Smooth muscle cell (in vitro differentiated cells): ENCODE results near the gene SYF2. TPM values are rescaled to one million over a fixed set of nuclear protein-coding genes. Genes with fewer than 3 reads are reported as not detected.

Source experiments
- DNase-seq: peaks from one replicate; lab custom pipeline; 2025; ENCODE audit not compliant: unreplicated experiment; lab: John Stamatoyannopoulos, UW
- H2AFZ ChIP-seq: fragments of 200-600 bp; sonication (generic); 2 replicates; pipeline ENCODE4 v1.6.0; 2016; ENCODE audit warnings: antibody characterized with exemption, low read depth, mild to moderate bottlenecking
- H3F3A ChIP-seq: fragments of 200-600 bp; sonication (generic); 2 replicates; pipeline ENCODE4 v1.6.0; 2017; ENCODE audit warnings: antibody characterized with exemption, low read depth
- H3K27ac ChIP-seq: fragments of 200-600 bp; sonication (generic); 2 replicates; pipeline ENCODE4 v1.5.1; 2016; ENCODE audit warnings: low read depth, mild to moderate bottlenecking
- H3K27me3 ChIP-seq: fragments of 200-600 bp; sonication (generic); 2 replicates; pipeline ENCODE4 v1.6.1; 2016; ENCODE audit warnings: low read depth, mild to moderate bottlenecking
- H3K36me3 ChIP-seq: fragments of 200-600 bp; sonication (generic); 2 replicates; pipeline ENCODE4 v1.5.1; 2016; ENCODE audit warnings: low read depth
- H3K4me1 ChIP-seq: fragments of 200-600 bp; sonication (generic); 2 replicates; pipeline ENCODE4 v1.5.1; 2016; ENCODE audit warnings: low read depth
- H3K4me2 ChIP-seq: fragments of 200-600 bp; sonication (generic); 2 replicates; pipeline ENCODE4 v1.6.0; 2016; ENCODE audit warnings: mild to moderate bottlenecking
- H3K4me3 ChIP-seq: fragments of 200-600 bp; sonication (generic); 2 replicates; pipeline ENCODE4 v1.5.1; 2016; ENCODE audit warnings: mild to moderate bottlenecking
- H3K79me2 ChIP-seq: fragments of 200-600 bp; sonication (generic); 2 replicates; pipeline ENCODE4 v1.6.0; 2016; ENCODE audit warnings: low read depth, mild to moderate bottlenecking
- H3K9ac ChIP-seq: fragments of 200-600 bp; sonication (generic); 2 replicates; pipeline ENCODE4 v1.6.0; 2016; ENCODE audit warnings: low read depth
- H3K9me3 ChIP-seq: fragments of 200-600 bp; sonication (generic); replicated peaks from 2 replicates; pipeline ENCODE4 v1.5.1; 2016; ENCODE audit warnings: low read depth
- H4K20me1 ChIP-seq: fragments of 200-600 bp; sonication (generic); 2 replicates; pipeline ENCODE4 v1.6.0; 2016; ENCODE audit warnings: low read depth
- CTCF ChIP-seq: fragments of 200-600 bp; sonication (generic); IDR thresholded peaks from 2 replicates; pipeline ENCODE4 v1.5.1; 2017; ENCODE audit warnings: borderline replicate concordance, mild to moderate bottlenecking, antibody characterized with exemption; ENCODE audit not compliant: insufficient read depth, poor library complexity, severe bottlenecking
- WGBS: methylation state at CpG from one replicate; pipeline ENCODE4 v1.1.7; 2016; ENCODE audit warnings: low lambda C conversion rate; 5-methylcytosine and 5-hydroxymethylcytosine counted together
- polyA plus RNA-seq: library from polyadenylated mRNA; unstranded; fragments of >200 nt; fragmentation: Nextera tagmentation; extraction: Ambion mirVana; gene quantifications from 2 replicates; pipeline ENCODE4 v1.2.1, GENCODE V29; 2016
- total RNA-seq: library from RNA; depleted of rRNA; stranded (reverse); fragments of >200 nt; gene quantifications from 2 replicates; pipeline ENCODE4 v1.2.3, GENCODE V29; 2014

The SYF2 gene
- total and polyA plus RNA-seq, 2 experiments from 2014 or later = 28.1 to 61.1 TPM

GRCh38 chr1:25173809-25174340, 58.4 kb downstream of the SYF2 start:
- H3K4me3 ChIP-seq = no peak overlapping the region
- WGBS = 95% methylated on average over 3 of the region's 3 CpGs
- H3F3A ChIP-seq = no peaks in the 10 kb centered on the region
- no peak overlapping the region for H2AFZ ChIP-seq
- no peak overlapping the region for H3K4me2 ChIP-seq
- H4K20me1 ChIP-seq = no peaks in the 10 kb centered on the region
- no peaks in the 10 kb centered on the region for H3K4me1 ChIP-seq
- H3K36me3 ChIP-seq = no peaks in the 10 kb centered on the region
- no peaks in the 10 kb centered on the region for H3K27me3 ChIP-seq
- H3K9me3 ChIP-seq = no peaks in the 10 kb centered on the region
- no peaks in the 10 kb centered on the region for H3K79me2 ChIP-seq
- no peak for DNase-seq
- H3K27ac ChIP-seq = no peak overlapping the region
- H3K9ac ChIP-seq = no peak overlapping the region
- no peak for TF ChIP-seq CTCF

Other genes with a start within 250 kb of the SYF2 start
- 83.7 and 93.6 TPM in 2 replicates for gene RSRP1, start 15.0 kb upstream of the SYF2 start, total RNA-seq
- gene RSRP1, start 15.0 kb upstream of the SYF2 start, polyA plus RNA-seq = 32.3 and 48.8 TPM in 2 replicates
- gene RHD, start 40.0 kb upstream of the SYF2 start, total RNA-seq = not detected in 2 replicates
- gene RHD, start 40.0 kb upstream of the SYF2 start, polyA plus RNA-seq = 0.12 TPM in 1 of 2 replicates, not detected in the other
- gene TMEM50A, start 105.8 kb upstream of the SYF2 start, total RNA-seq = 102 and 133 TPM in 2 replicates
- gene TMEM50A, start 105.8 kb upstream of the SYF2 start, polyA plus RNA-seq = 156 and 162 TPM in 2 replicates
- 0.45 and 3.8 TPM in 2 replicates for gene RHCE, start 188.3 kb upstream of the SYF2 start, total RNA-seq
- 3.8 and 4.9 TPM in 2 replicates for gene RHCE, start 188.3 kb upstream of the SYF2 start, polyA plus RNA-seq
- 29.8 and 33.6 TPM in 2 replicates for gene MACO1, start 198.4 kb upstream of the SYF2 start, total RNA-seq
- gene MACO1, start 198.4 kb upstream of the SYF2 start, polyA plus RNA-seq = 19.1 and 19.8 TPM in 2 replicates